IMR-90 (cell line): Measurements from ENCODE around the gene BRMS1. TPM values are rescaled to one million over a fixed set of nuclear protein-coding genes. Genes with fewer than 3 reads are reported as not detected.

Experiments used
- ATAC-seq: fragments of 200-7000 bp; cut with Tn5 transposase; 2 replicates; pipeline ENCODE4 v1.9.1; 2020; ENCODE audit warnings: low read depth, mild to moderate bottlenecking, moderate library complexity
- BruUV-seq: library from RNA; stranded (reverse); fragments of 400-500 nt; replicated peaks from 2 replicates; lab custom pipeline; 2021; lab: Mats Ljungman, UMichigan
- CTCF ChIA-PET: fragments of 300-600 bp; formaldehyde crosslinking; extraction: SDS; loops from one replicate; lab custom pipeline; 2021; ENCODE audit warnings: antibody characterized with exemption; lab: Yijun Ruan, JAX
- POLR2A ChIA-PET: fragments of 300-600 bp; sonication (Branson Sonifier 250); formaldehyde crosslinking; loops from one replicate; lab custom pipeline; 2022; ENCODE audit warnings: antibody characterized with exemption; ENCODE audit not compliant: unreplicated experiment; lab: Charles Lee
- DNase-seq: peaks from one replicate; pipeline ENCODE4 v3.0.0; 2013
- H2AFZ ChIP-seq: replicated peaks from 2 replicates; pipeline ENCODE3; 2013; ENCODE audit warnings: low read length, mild to moderate bottlenecking; ENCODE audit not compliant: poor library complexity
- H2AK5ac ChIP-seq: 2 replicates; pipeline ENCODE4 v1.6.1; 2013; ENCODE audit warnings: low read depth, low read length, inconsistent platforms
- H2AK9ac ChIP-seq: replicated peaks from 2 replicates; pipeline ENCODE3; 2013; ENCODE audit warnings: mild to moderate bottlenecking, low read depth, low read length, moderate library complexity; ENCODE audit not compliant: poor library complexity
- H2BK120ac ChIP-seq: 2 replicates; pipeline ENCODE4 v1.6.1; 2013; ENCODE audit warnings: low read depth, low read length, inconsistent platforms
- H2BK15ac ChIP-seq: 3 replicates; pipeline ENCODE4 v1.6.1; 2013; ENCODE audit warnings: low read depth, low read length, inconsistent platforms
- H2BK20ac ChIP-seq: 2 replicates; pipeline ENCODE4 v1.6.1; 2013; ENCODE audit warnings: low read depth, mild to moderate bottlenecking, inconsistent platforms, low read length, moderate library complexity
- H2BK5ac ChIP-seq: 2 replicates; pipeline ENCODE4 v1.6.1; 2013; ENCODE audit warnings: mild to moderate bottlenecking, low read depth, low read length, inconsistent platforms; ENCODE audit not compliant: poor library complexity, severe bottlenecking
- H3K14ac ChIP-seq: replicated peaks from 2 replicates; pipeline ENCODE4 v1.6.1; 2013; ENCODE audit warnings: low read depth, low read length, inconsistent platforms
- H3K18ac ChIP-seq: 2 replicates; pipeline ENCODE4 v1.6.1; 2013; ENCODE audit warnings: low read depth, low read length, control low read depth
- H3K23ac ChIP-seq: 2 replicates; pipeline ENCODE4 v1.6.1; 2013; ENCODE audit warnings: low read depth, low read length, inconsistent platforms
- H3K27ac ChIP-seq: 2 replicates; pipeline ENCODE4 v1.5.1; 2013; ENCODE audit warnings: mild to moderate bottlenecking, control low read depth, low read length; ENCODE audit not compliant: insufficient read depth
- H3K27me3 ChIP-seq: 2 replicates; pipeline ENCODE4 v1.6.1; 2013; ENCODE audit warnings: low read length; ENCODE audit not compliant: control insufficient read depth, insufficient read depth
- H3K36me3 ChIP-seq: 2 replicates; pipeline ENCODE4 v1.6.1; 2013; ENCODE audit warnings: low read length, mixed read lengths; ENCODE audit not compliant: control insufficient read depth, insufficient read depth
- H3K4ac ChIP-seq: 2 replicates; pipeline ENCODE4 v1.6.1; 2013; ENCODE audit warnings: low read depth, low read length, inconsistent platforms
- H3K4me1 ChIP-seq: 2 replicates; pipeline ENCODE4 v1.6.1; 2013; ENCODE audit warnings: low read length, mixed read lengths; ENCODE audit not compliant: control insufficient read depth, insufficient read depth
- H3K4me2 ChIP-seq: 2 replicates; pipeline ENCODE4 v1.6.1; 2013; ENCODE audit warnings: low read depth, mild to moderate bottlenecking, control low read depth, low read length, moderate library complexity
- H3K4me3 ChIP-seq: 2 replicates; pipeline ENCODE4 v1.5.1; 2013; ENCODE audit warnings: low read depth, mild to moderate bottlenecking, control low read depth, low read length, moderate library complexity; ENCODE audit not compliant: insufficient read depth
- H3K56ac ChIP-seq: 2 replicates; pipeline ENCODE4 v1.6.1; 2013; ENCODE audit warnings: low read length, inconsistent platforms; ENCODE audit not compliant: insufficient read depth; ENCODE audit errors: extremely low read depth
- H3K79me1 ChIP-seq, 2 experiments: 2 replicates each; pipeline ENCODE4 v1.6.1; 2013; ENCODE audit warnings: low read length in 2 of 2, inconsistent platforms in 1 of 2, low read depth in 1 of 2
- H3K9ac ChIP-seq: 2 replicates; pipeline ENCODE4 v1.6.1; 2013; ENCODE audit warnings: low read depth, low read length, control low read depth
- H3K9me1 ChIP-seq: 2 replicates; pipeline ENCODE4 v1.6.1; 2013; ENCODE audit warnings: low read length, inconsistent platforms; ENCODE audit not compliant: insufficient read depth
- H3K9me3 ChIP-seq: 2 replicates; pipeline ENCODE4 v1.6.1; 2013; ENCODE audit warnings: low read length; ENCODE audit not compliant: control insufficient read depth, insufficient read depth
- H4K20me1 ChIP-seq: 2 replicates; pipeline ENCODE4 v1.6.1; 2013; ENCODE audit warnings: low read length, inconsistent platforms; ENCODE audit not compliant: insufficient read depth
- H4K5ac ChIP-seq: 2 replicates; pipeline ENCODE4 v1.6.1; 2013; ENCODE audit warnings: mild to moderate bottlenecking, low read depth, low read length, control low read depth
- H4K8ac ChIP-seq, 2 experiments: 2 replicates each; pipeline ENCODE4 v1.6.1; 2013; ENCODE audit warnings: low read depth in 2 of 2, low read length in 2 of 2, control low read depth in 1 of 2, inconsistent platforms in 1 of 2
- H4K91ac ChIP-seq: 2 replicates; pipeline ENCODE4 v1.6.1; 2013; ENCODE audit warnings: low read depth, low read length, inconsistent platforms; ENCODE audit not compliant: insufficient read depth
- MAFK ChIP-seq: IDR thresholded peaks from 2 replicates; pipeline ENCODE4 v1.6.1; 2012; ENCODE audit warnings: low read depth, low read length, improper control_type of control experiment
- SMC3 ChIP-seq: fragments of 150-350 bp; IDR thresholded peaks from 2 replicates; pipeline ENCODE4 v1.6.1; 2016; ENCODE audit warnings: low read depth, mild to moderate bottlenecking, antibody characterized with exemption, low read length, moderate library complexity
- WGBS, 2 experiments: methylation state at CpG; one replicate each; pipeline versions ENCODE4 v1.1.5 to v1.1.7; 2013; ENCODE audit warnings: missing lambda C conversion rate in 2 of 2; ENCODE audit not compliant: insufficient read length in 1 of 2; ENCODE audit errors: extremely low coverage in 2 of 2; 5-methylcytosine and 5-hydroxymethylcytosine counted together
- dilution Hi-C: fragments of 300-500 bp; cut with HindIII; formaldehyde crosslinking; loops from one replicate; pipeline ENCODE4 v1.14.3; 2018; ENCODE audit warnings: low sequenced_read_pairs; ENCODE audit not compliant: unreplicated experiment
- in situ Hi-C: fragments of 300-500 bp; cut with MboI; formaldehyde crosslinking; loops from 3 replicates; pipeline ENCODE4 v1.14.3; 2019; ENCODE audit warnings: low sequenced_read_pairs, inconsistent platforms, mixed read lengths
- intact Hi-C: fragments of 100-400 bp; cut with micrococcal nuclease; formaldehyde crosslinking; loops from 2 replicates; pipeline ENCODE4 v1.10.0; 2022
- polyA plus RNA-seq, 3 experiments: library from polyadenylated mRNA; depleted of rRNA; stranded (reverse); fragments of >200 nt; gene quantifications; 2 replicates each; pipeline ENCODE4 v1.2.3, GENCODE V29; 2012; ENCODE audit warnings: low replicate concordance in 1 of 3
- total RNA-seq: library from RNA; depleted of rRNA; stranded (reverse); fragments of >200 nt; gene quantifications from 2 replicates; pipeline ENCODE4 v1.2.3, GENCODE V29; 2012

BRMS1 gene
- total and polyA plus RNA-seq, 2 of the 4 experiments (the other 2 are of a cell fraction), result 48.3 to 57.9 TPM

- Histone ChIP-seq H3K9me3 (no peaks in the 10 kb centered on the region), H3K4me1 (peaks cover 43% of the 10 kb centered on the region), H3K9ac (peak overlapping the region; percentile 18; the same call in 1 of the 2 replicates), H2AK5ac (peak overlapping the region; percentile 100), H4K8ac (peak overlapping the region; percentile 81 to 95), H3K4me2 (peak overlapping the region; percentile 12), H4K20me1 (no peaks in the 10 kb centered on the region), H3K79me1 (peaks cover 0 to 35% of the 10 kb centered on the region in 2 experiments; a peak in 3 of 4 replicates), H3K23ac (peak overlapping the region; percentile 91; the same call in 1 of the 2 replicates), H3K27me3 (no peaks in the 10 kb centered on the region), H2BK5ac (peak overlapping the region; percentile 100), H3K14ac (peak overlapping the region; percentile 96), H2BK15ac (peak overlapping the region; percentile 99; the same call in 2 of the 3 replicates), H2AK9ac (peak overlapping the region; percentile 97), H2AFZ (peak overlapping the region; percentile 96), H3K9me1 (peaks cover 29% of the 10 kb centered on the region), H3K36me3 (no peaks in the 10 kb centered on the region), H4K91ac (peak overlapping the region; percentile 100), H3K4me3 (no peak overlapping the region), H2BK20ac (peak overlapping the region; percentile 96), H3K4ac (peak overlapping the region; percentile 100), H3K27ac (peak overlapping the region; percentile 79), H3K56ac (peak overlapping the region; percentile 29; the same call in 1 of the 2 replicates), H4K5ac (peak overlapping the region; percentile 88), H2BK120ac (peak overlapping the region; percentile 97), H3K18ac (peak overlapping the region; percentile 91)
- dilution Hi-C loops (no loop called here), in situ Hi-C loops (no loop called here), intact Hi-C loops (no loop called here)
- ATAC-seq, result peak; percentile 1; the same call in 1 of the 2 replicates
- CTCF ChIA-PET, result no interaction called here
- POLR2A ChIA-PET, result no interaction called here
- no TSS peak for BruUV-seq
- TF ChIP-seq MAFK (peak; percentile 86), SMC3 (no peak)
- no CpG with 5 or more reads among the region's 10 CpGs for WGBS, 2 experiments
- no peak for DNase-seq
These were observed 20.2 kb downstream of the BRMS1 start for GRCh38 chr11:66324664-66325063.
